HepG2 (cell line): ENCODE data around the gene STAM. TPM values are rescaled to one million over a fixed set of nuclear protein-coding genes. Genes with fewer than 3 reads are reported as not detected.
A peak's percentile ranks its signal among the peaks of the same experiment; 100 is the strongest.

Experiments
- ATAC-seq: fragments of 200-7000 bp; cut with Tn5 transposase; 3 replicates; pipeline ENCODE4 v1.9.1; 2020; ENCODE audit warnings: mild to moderate bottlenecking, moderate library complexity
- BruUV-seq: library from RNA; stranded (reverse); fragments of 400-500 nt; replicated peaks from 2 replicates; lab custom pipeline; 2021; lab: Mats Ljungman, UMichigan
- CTCF ChIA-PET: fragments of 300-600 bp; formaldehyde crosslinking; extraction: SDS; loops from one replicate; lab custom pipeline; 2021; ENCODE audit warnings: low total read pairs, inconsistent platforms, low intra/inter-chr PET ratio; lab: Yijun Ruan, JAX
- POLR2A ChIA-PET: fragments of 350-600 bp; sonication (Branson Sonifier 250); formaldehyde crosslinking; loops from one replicate; lab custom pipeline; 2020; ENCODE audit warnings: antibody characterized with exemption, inconsistent platforms; lab: Yijun Ruan, JAX
- DNase-seq: peaks from one replicate; pipeline ENCODE4 v3.0.0-alpha.2; 2015; ENCODE audit warnings: low spot score
- FAIRE-seq: peaks from 3 replicates; lab custom pipeline; 2011; peaks lifted over from hg19 to GRCh38; lab: Jason Lieb, UNC
- H2AFZ ChIP-seq: one replicate; pipeline ENCODE4 v1.6.1; 2011; ENCODE audit warnings: low read length, inconsistent platforms
- H3K27ac ChIP-seq: fragments of 300-600 bp; 3 replicates; pipeline ENCODE4 v1.8.0; 2011; ENCODE audit warnings: mixed run types, mild to moderate bottlenecking, mixed read lengths, low read length, inconsistent platforms; ENCODE audit not compliant: insufficient read depth; ENCODE audit errors: extremely low read length
- H3K27me3 ChIP-seq, 2 experiments: fragments of 200-600 bp in 1 of 2; 2 replicates in 1 of 2; 3 replicates in 1 of 2; pipeline versions ENCODE4 v1.6.0 to v1.8.0; 2011; ENCODE audit warnings: low read length in 2 of 2, mild to moderate bottlenecking in 2 of 2, moderate library complexity in 2 of 2, inconsistent platforms in 1 of 2; ENCODE audit not compliant: insufficient read depth in 2 of 2, control insufficient read depth in 1 of 2
- H3K36me3 ChIP-seq, 2 experiments: fragments of 200-600 bp in 1 of 2; replicated peaks in 1 of 2; 2 replicates in 1 of 2; 3 replicates in 1 of 2; pipeline versions ENCODE4 v1.5.1 to v1.8.0; 2011; ENCODE audit warnings: low read length in 2 of 2, inconsistent platforms in 1 of 2; ENCODE audit not compliant: insufficient read depth in 2 of 2, control insufficient read depth in 1 of 2
- H3K4me1 ChIP-seq: 2 replicates; pipeline ENCODE4 v1.5.1; 2012; ENCODE audit warnings: low read length, inconsistent platforms; ENCODE audit not compliant: insufficient read depth
- H3K4me2 ChIP-seq: 2 replicates; pipeline ENCODE4 v1.6.0; 2011; ENCODE audit warnings: low read depth, low read length, inconsistent platforms
- H3K4me3 ChIP-seq, 3 experiments: fragments of 200-600 bp in 1 of 3; sonication (generic), shearing (Covaris generic) in 1 of 3; replicated peaks in 1 of 3; 2 replicates each; pipeline ENCODE4 v1.5.1; 2011 to 2016; ENCODE audit warnings: low read length in 3 of 3, inconsistent platforms in 2 of 3, low read depth in 2 of 3, mild to moderate bottlenecking in 2 of 3, control low read depth in 1 of 3, mixed read lengths in 1 of 3; ENCODE audit not compliant: insufficient read depth in 1 of 3
- H3K79me2 ChIP-seq: one replicate; pipeline ENCODE4 v1.6.1; 2011; ENCODE audit warnings: low read length, inconsistent platforms; ENCODE audit not compliant: insufficient read depth
- H3K9ac ChIP-seq: 2 replicates; pipeline ENCODE4 v1.6.0; 2011; ENCODE audit warnings: mild to moderate bottlenecking, low read depth, low read length, inconsistent platforms; ENCODE audit not compliant: insufficient read depth
- H3K9me3 ChIP-seq: 2 replicates; pipeline ENCODE4 v1.5.1; 2012; ENCODE audit warnings: mild to moderate bottlenecking, low read length
- H4K20me1 ChIP-seq: 2 replicates; pipeline ENCODE4 v1.6.0; 2011; ENCODE audit warnings: inconsistent platforms, mild to moderate bottlenecking, low read length, moderate library complexity; ENCODE audit not compliant: insufficient read depth
- CTCF ChIP-seq: sonication (generic); formaldehyde crosslinking; IDR thresholded peaks from 2 replicates; pipeline ENCODE4 v1.5.0; 2020; ENCODE audit warnings: mild to moderate bottlenecking, missing genetic modification reagents, moderate library complexity
- HES4 ChIP-seq: sonication (generic); formaldehyde crosslinking; IDR thresholded peaks from 2 replicates; pipeline ENCODE4 v1.9.0; 2021; ENCODE audit warnings: mild to moderate bottlenecking, missing genetic modification reagents, borderline replicate concordance
- HNRNPH1 ChIP-seq: fragments of 200-400 bp; formaldehyde crosslinking; optimal IDR thresholded peaks from 2 replicates; pipeline ENCODE3; 2017; ENCODE audit warnings: mild to moderate bottlenecking, low read depth, low read length
- THYN1 ChIP-seq: sonication (generic); formaldehyde crosslinking; IDR thresholded peaks from 2 replicates; pipeline ENCODE4 v1.8.1; 2023; ENCODE audit warnings: low read depth, mild to moderate bottlenecking, moderate library complexity, missing genetic modification reagents, borderline replicate concordance
- TIGD3 ChIP-seq: sonication (generic); formaldehyde crosslinking; IDR thresholded peaks from 2 replicates; pipeline ENCODE4 v1.5.1; 2020; ENCODE audit warnings: mild to moderate bottlenecking, missing genetic modification reagents, borderline replicate concordance
- ZKSCAN1 ChIP-seq: fragments of 150-350 bp; IDR thresholded peaks from 2 replicates; pipeline ENCODE4 v1.6.1; 2014; ENCODE audit warnings: low read length
- ZNF83 ChIP-seq: sonication (generic); formaldehyde crosslinking; IDR thresholded peaks from 2 replicates; pipeline ENCODE4 v1.4.0; 2020; ENCODE audit warnings: missing genetic modification reagents, mild to moderate bottlenecking, borderline replicate concordance
- WGBS: methylation state at CpG from one replicate; pipeline ENCODE4 v1.1.6; 2017; ENCODE audit warnings: low lambda C conversion rate; 5-methylcytosine and 5-hydroxymethylcytosine counted together
- in situ Hi-C: cut with HindIII; loops from 2 replicates; pipeline ENCODE4 v1.10.0; 2017; ENCODE audit warnings: low pct_unique_long_range_greater_than_20kb; ENCODE audit not compliant: extremely low pct_ligation_motif_present
- intact Hi-C: fragments of 100-400 bp; cut with micrococcal nuclease; formaldehyde crosslinking; loops from one replicate; pipeline ENCODE4 v1.10.0; 2022; ENCODE audit not compliant: unreplicated experiment
- polyA plus RNA-seq, 8 experiments: library from polyadenylated mRNA; depleted of rRNA in 3 of 8; stranded (reverse) in 7 of 8; unstranded in 1 of 8; fragments of >200 nt; fragmentation: Illumina TruSeq in 4 of 8; extraction: Trizol in 4 of 8; gene quantifications; 2 replicates each; pipeline versions ENCODE4 v1.2.1 to v1.2.3, GENCODE V29; 2011 to 2016; ENCODE audit warnings: low read depth in 4 of 8, missing spikeins in 1 of 8, mixed read lengths in 1 of 8; ENCODE audit not compliant: insufficient read depth in 1 of 8
- total RNA-seq, 5 experiments: library from RNA; depleted of rRNA; stranded (reverse); fragments of >200 nt; fragmentation: Illumina TruSeq; extraction: Trizol; gene quantifications; 2 replicates each; pipeline ENCODE4 v1.2.3, GENCODE V29; 2016; ENCODE audit warnings: low read depth in 1 of 5
- TF ChIP-seq, protein P1 (sequence below): sonication (generic); formaldehyde crosslinking; IDR thresholded peaks from 2 replicates; pipeline ENCODE4 v1.4.0; 2020; ENCODE audit warnings: missing genetic modification reagents, borderline replicate concordance
- TF ChIP-seq, protein P2 (sequence below): sonication (generic); formaldehyde crosslinking; IDR thresholded peaks from 2 replicates; pipeline ENCODE4 v1.8.0; 2023; ENCODE audit warnings: mild to moderate bottlenecking, missing genetic modification reagents

Gene STAM
- total and polyA plus RNA-seq, 2 of the 13 experiments (the other 11 are each of a cell fraction or from before 2014, with no cell fraction given) = 19.5 to 25.1 TPM

- TF ChIP-seq TIGD3 (no peak), HNRNPH1 (no peak), THYN1 (no peak), ZKSCAN1 (no peak), HES4 (no peak)
- TF ChIP-seq, protein P1, sequence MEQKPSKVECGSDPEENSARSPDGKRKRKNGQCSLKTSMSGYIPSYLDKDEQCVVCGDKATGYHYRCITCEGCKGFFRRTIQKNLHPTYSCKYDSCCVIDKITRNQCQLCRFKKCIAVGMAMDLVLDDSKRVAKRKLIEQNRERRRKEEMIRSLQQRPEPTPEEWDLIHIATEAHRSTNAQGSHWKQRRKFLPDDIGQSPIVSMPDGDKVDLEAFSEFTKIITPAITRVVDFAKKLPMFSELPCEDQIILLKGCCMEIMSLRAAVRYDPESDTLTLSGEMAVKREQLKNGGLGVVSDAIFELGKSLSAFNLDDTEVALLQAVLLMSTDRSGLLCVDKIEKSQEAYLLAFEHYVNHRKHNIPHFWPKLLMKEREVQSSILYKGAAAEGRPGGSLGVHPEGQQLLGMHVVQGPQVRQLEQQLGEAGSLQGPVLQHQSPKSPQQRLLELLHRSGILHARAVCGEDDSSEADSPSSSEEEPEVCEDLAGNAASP (CRISPR knock-in tag) = no peak
- TF ChIP-seq, protein P2, sequence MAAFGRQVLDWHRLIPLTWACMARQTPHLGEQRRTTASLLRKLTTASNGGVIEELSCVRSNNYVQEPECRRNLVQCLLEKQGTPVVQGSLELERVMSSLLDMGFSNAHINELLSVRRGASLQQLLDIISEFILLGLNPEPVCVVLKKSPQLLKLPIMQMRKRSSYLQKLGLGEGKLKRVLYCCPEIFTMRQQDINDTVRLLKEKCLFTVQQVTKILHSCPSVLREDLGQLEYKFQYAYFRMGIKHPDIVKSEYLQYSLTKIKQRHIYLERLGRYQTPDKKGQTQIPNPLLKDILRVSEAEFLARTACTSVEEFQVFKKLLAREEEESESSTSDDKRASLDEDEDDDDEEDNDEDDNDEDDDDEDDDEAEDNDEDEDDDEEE (CRISPR knock-in tag) = no peak
These were observed 91.4 kb downstream of the STAM start (continued) for GRCh38 chr10:17735166-17735941.

DNA sequence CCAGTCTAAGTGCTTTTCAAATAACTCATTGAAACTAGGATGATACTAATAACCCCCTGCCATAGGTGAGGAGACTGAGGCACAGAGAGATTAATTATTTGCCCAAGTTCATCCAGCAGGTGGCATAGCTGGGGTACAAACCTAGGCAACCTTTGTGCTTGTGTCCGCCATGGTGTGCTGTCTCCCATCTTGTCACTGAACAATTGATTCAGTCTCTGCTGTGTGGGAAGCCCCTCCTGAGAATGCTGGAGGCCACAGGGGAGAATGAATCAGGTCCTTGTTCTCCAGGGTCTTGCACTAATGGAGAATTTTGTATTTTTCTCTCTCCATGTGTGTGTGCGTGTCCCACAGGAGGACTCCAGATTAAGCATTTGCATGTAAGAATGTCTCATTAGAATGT, 92.3 kb downstream of the STAM start:
- ChIA-PET CTCF (interaction anchor here (1.7 kb wide), 1 partner anchor 128 kb away, joined by 8 read pairs; no protein-coding TSS in a partner anchor), POLR2A (no interaction called here)
- no peak overlapping the region for H3K4me2 ChIP-seq
- 92% methylated on average over 2 of the region's 2 CpGs for WGBS
- no peaks in the 10 kb centered on the region for H4K20me1 ChIP-seq
- no peak overlapping the region for H3K27ac ChIP-seq
- no peaks in the 10 kb centered on the region for H3K36me3 ChIP-seq
- no peak overlapping the region for H3K9ac ChIP-seq
- ATAC-seq (no peak), DNase-seq (no peak), FAIRE-seq (no peak)
- intact Hi-C loops = no loop called here
- H3K79me2 ChIP-seq = no peaks in the 10 kb centered on the region
- no peak for TF ChIP-seq ZNF83 (CRISPR knock-in tag)
- 0 out of 2 replicates have a peak, but pooled peaks have one; percentile 5 for TF ChIP-seq CTCF (CRISPR knock-in tag)
- no peak overlapping the region for H3K4me3 ChIP-seq
- no peaks in the 10 kb centered on the region for H3K9me3 ChIP-seq
- no peaks in the 10 kb centered on the region for H3K27me3 ChIP-seq
- in situ Hi-C loops = no loop called here
- peaks cover 5% of the 10 kb centered on the region; the same call in 1 of the 2 replicates for H3K4me1 ChIP-seq
- no TSS peak for BruUV-seq
- no peak overlapping the region for H2AFZ ChIP-seq
